IMR-90 (cell line): Measurements from ENCODE around the gene SLC25A6. TPM values are rescaled to one million over a fixed set of nuclear protein-coding genes. Genes with fewer than 3 reads are reported as not detected.

ENCODE experiments used
- ATAC-seq: fragments of 200-7000 bp; cut with Tn5 transposase; 2 replicates; pipeline ENCODE4 v1.9.1; 2020; ENCODE audit warnings: low read depth, mild to moderate bottlenecking, moderate library complexity
- BruUV-seq: library from RNA; stranded (reverse); fragments of 400-500 nt; replicated peaks from 2 replicates; lab custom pipeline; 2021; lab: Mats Ljungman, UMichigan
- CTCF ChIA-PET: fragments of 300-600 bp; formaldehyde crosslinking; extraction: SDS; loops from one replicate; lab custom pipeline; 2021; ENCODE audit warnings: antibody characterized with exemption; lab: Yijun Ruan, JAX
- POLR2A ChIA-PET: fragments of 300-600 bp; sonication (Branson Sonifier 250); formaldehyde crosslinking; loops from one replicate; lab custom pipeline; 2022; ENCODE audit warnings: antibody characterized with exemption; ENCODE audit not compliant: unreplicated experiment; lab: Charles Lee
- DNase-seq: peaks from one replicate; pipeline ENCODE4 v3.0.0; 2013
- H2AFZ ChIP-seq: replicated peaks from 2 replicates; pipeline ENCODE3; 2013; ENCODE audit warnings: low read length, mild to moderate bottlenecking; ENCODE audit not compliant: poor library complexity
- H2AK5ac ChIP-seq: 2 replicates; pipeline ENCODE4 v1.6.1; 2013; ENCODE audit warnings: low read depth, low read length, inconsistent platforms
- H2AK9ac ChIP-seq: replicated peaks from 2 replicates; pipeline ENCODE3; 2013; ENCODE audit warnings: mild to moderate bottlenecking, low read depth, low read length, moderate library complexity; ENCODE audit not compliant: poor library complexity
- H2BK120ac ChIP-seq: 2 replicates; pipeline ENCODE4 v1.6.1; 2013; ENCODE audit warnings: low read depth, low read length, inconsistent platforms
- H2BK15ac ChIP-seq: 3 replicates; pipeline ENCODE4 v1.6.1; 2013; ENCODE audit warnings: low read depth, low read length, inconsistent platforms
- H2BK20ac ChIP-seq: 2 replicates; pipeline ENCODE4 v1.6.1; 2013; ENCODE audit warnings: low read depth, mild to moderate bottlenecking, inconsistent platforms, low read length, moderate library complexity
- H2BK5ac ChIP-seq: 2 replicates; pipeline ENCODE4 v1.6.1; 2013; ENCODE audit warnings: mild to moderate bottlenecking, low read depth, low read length, inconsistent platforms; ENCODE audit not compliant: poor library complexity, severe bottlenecking
- H3K14ac ChIP-seq: replicated peaks from 2 replicates; pipeline ENCODE4 v1.6.1; 2013; ENCODE audit warnings: low read depth, low read length, inconsistent platforms
- H3K18ac ChIP-seq: 2 replicates; pipeline ENCODE4 v1.6.1; 2013; ENCODE audit warnings: low read depth, low read length, control low read depth
- H3K23ac ChIP-seq: 2 replicates; pipeline ENCODE4 v1.6.1; 2013; ENCODE audit warnings: low read depth, low read length, inconsistent platforms
- H3K27ac ChIP-seq: 2 replicates; pipeline ENCODE4 v1.5.1; 2013; ENCODE audit warnings: mild to moderate bottlenecking, control low read depth, low read length; ENCODE audit not compliant: insufficient read depth
- H3K27me3 ChIP-seq: 2 replicates; pipeline ENCODE4 v1.6.1; 2013; ENCODE audit warnings: low read length; ENCODE audit not compliant: control insufficient read depth, insufficient read depth
- H3K36me3 ChIP-seq: 2 replicates; pipeline ENCODE4 v1.6.1; 2013; ENCODE audit warnings: low read length, mixed read lengths; ENCODE audit not compliant: control insufficient read depth, insufficient read depth
- H3K4ac ChIP-seq: 2 replicates; pipeline ENCODE4 v1.6.1; 2013; ENCODE audit warnings: low read depth, low read length, inconsistent platforms
- H3K4me1 ChIP-seq: 2 replicates; pipeline ENCODE4 v1.6.1; 2013; ENCODE audit warnings: low read length, mixed read lengths; ENCODE audit not compliant: control insufficient read depth, insufficient read depth
- H3K4me2 ChIP-seq: 2 replicates; pipeline ENCODE4 v1.6.1; 2013; ENCODE audit warnings: low read depth, mild to moderate bottlenecking, control low read depth, low read length, moderate library complexity
- H3K4me3 ChIP-seq: 2 replicates; pipeline ENCODE4 v1.5.1; 2013; ENCODE audit warnings: low read depth, mild to moderate bottlenecking, control low read depth, low read length, moderate library complexity; ENCODE audit not compliant: insufficient read depth
- H3K56ac ChIP-seq: 2 replicates; pipeline ENCODE4 v1.6.1; 2013; ENCODE audit warnings: low read length, inconsistent platforms; ENCODE audit not compliant: insufficient read depth; ENCODE audit errors: extremely low read depth
- H3K79me1 ChIP-seq, 2 experiments: 2 replicates each; pipeline ENCODE4 v1.6.1; 2013; ENCODE audit warnings: low read length in 2 of 2, inconsistent platforms in 1 of 2, low read depth in 1 of 2
- H3K9ac ChIP-seq: 2 replicates; pipeline ENCODE4 v1.6.1; 2013; ENCODE audit warnings: low read depth, low read length, control low read depth
- H3K9me1 ChIP-seq: 2 replicates; pipeline ENCODE4 v1.6.1; 2013; ENCODE audit warnings: low read length, inconsistent platforms; ENCODE audit not compliant: insufficient read depth
- H3K9me3 ChIP-seq: 2 replicates; pipeline ENCODE4 v1.6.1; 2013; ENCODE audit warnings: low read length; ENCODE audit not compliant: control insufficient read depth, insufficient read depth
- H4K20me1 ChIP-seq: 2 replicates; pipeline ENCODE4 v1.6.1; 2013; ENCODE audit warnings: low read length, inconsistent platforms; ENCODE audit not compliant: insufficient read depth
- H4K5ac ChIP-seq: 2 replicates; pipeline ENCODE4 v1.6.1; 2013; ENCODE audit warnings: mild to moderate bottlenecking, low read depth, low read length, control low read depth
- H4K8ac ChIP-seq, 2 experiments: 2 replicates each; pipeline ENCODE4 v1.6.1; 2013; ENCODE audit warnings: low read depth in 2 of 2, low read length in 2 of 2, control low read depth in 1 of 2, inconsistent platforms in 1 of 2
- H4K91ac ChIP-seq: 2 replicates; pipeline ENCODE4 v1.6.1; 2013; ENCODE audit warnings: low read depth, low read length, inconsistent platforms; ENCODE audit not compliant: insufficient read depth
- BHLHE40 ChIP-seq: fragments of 150-350 bp; IDR thresholded peaks from 2 replicates; pipeline ENCODE4 v1.6.1; 2016; ENCODE audit warnings: mild to moderate bottlenecking, low read depth, low read length
- CEBPB ChIP-seq: IDR thresholded peaks from 2 replicates; pipeline ENCODE4 v1.6.1; 2012; ENCODE audit warnings: low read depth, low read length, improper control_type of control experiment
- CHD1 ChIP-seq: IDR thresholded peaks from 2 replicates; pipeline ENCODE4 v1.6.1; 2012; ENCODE audit warnings: low read depth, low read length, improper control_type of control experiment
- FOS ChIP-seq: fragments of 150-350 bp; IDR thresholded peaks from 2 replicates; pipeline ENCODE4 v1.6.1; 2016; ENCODE audit warnings: low read depth, low read length
- MAFK ChIP-seq: IDR thresholded peaks from 2 replicates; pipeline ENCODE4 v1.6.1; 2012; ENCODE audit warnings: low read depth, low read length, improper control_type of control experiment
- MAZ ChIP-seq: IDR thresholded peaks from 2 replicates; pipeline ENCODE4 v1.6.1; 2012; ENCODE audit warnings: low read depth, mild to moderate bottlenecking, low read length, improper control_type of control experiment, moderate library complexity, borderline replicate concordance
- MXI1 ChIP-seq: IDR thresholded peaks from 2 replicates; pipeline ENCODE4 v1.6.1; 2012; ENCODE audit warnings: low read depth, mild to moderate bottlenecking, low read length, moderate library complexity, borderline replicate concordance
- NFE2L2 ChIP-seq: fragments of 150-350 bp; IDR thresholded peaks from 2 replicates; pipeline ENCODE4 v1.6.1; 2016; ENCODE audit warnings: low read depth, mild to moderate bottlenecking, low read length
- POLR2A ChIP-seq: IDR thresholded peaks from 2 replicates; pipeline ENCODE4 v1.6.1; 2012; ENCODE audit warnings: mild to moderate bottlenecking, low read depth, low read length
- RAD21 ChIP-seq: IDR thresholded peaks from 2 replicates; pipeline ENCODE4 v1.6.1; 2012; ENCODE audit warnings: low read length, improper control_type of control experiment
- RCOR1 ChIP-seq: IDR thresholded peaks from 2 replicates; pipeline ENCODE4 v1.6.1; 2012; ENCODE audit warnings: mild to moderate bottlenecking, low read length, improper control_type of control experiment; ENCODE audit not compliant: insufficient replicate concordance
- RFX5 ChIP-seq: IDR thresholded peaks from 2 replicates; pipeline ENCODE4 v1.8.0; 2012; ENCODE audit warnings: low read depth, mild to moderate bottlenecking, low read length, moderate library complexity
- SMC3 ChIP-seq: fragments of 150-350 bp; IDR thresholded peaks from 2 replicates; pipeline ENCODE4 v1.6.1; 2016; ENCODE audit warnings: low read depth, mild to moderate bottlenecking, antibody characterized with exemption, low read length, moderate library complexity
- USF2 ChIP-seq: fragments of 150-350 bp; IDR thresholded peaks from 2 replicates; pipeline ENCODE4 v1.6.1; 2017; ENCODE audit warnings: mild to moderate bottlenecking, antibody characterized with exemption, low read length, low read depth
- WGBS, 2 experiments: methylation state at CpG; one replicate each; pipeline versions ENCODE4 v1.1.5 to v1.1.7; 2013; ENCODE audit warnings: missing lambda C conversion rate in 2 of 2; ENCODE audit not compliant: insufficient read length in 1 of 2; ENCODE audit errors: extremely low coverage in 2 of 2; 5-methylcytosine and 5-hydroxymethylcytosine counted together
- dilution Hi-C: fragments of 300-500 bp; cut with HindIII; formaldehyde crosslinking; loops from one replicate; pipeline ENCODE4 v1.14.3; 2018; ENCODE audit warnings: low sequenced_read_pairs; ENCODE audit not compliant: unreplicated experiment
- in situ Hi-C: fragments of 300-500 bp; cut with MboI; formaldehyde crosslinking; loops from 3 replicates; pipeline ENCODE4 v1.14.3; 2019; ENCODE audit warnings: low sequenced_read_pairs, inconsistent platforms, mixed read lengths
- intact Hi-C: fragments of 100-400 bp; cut with micrococcal nuclease; formaldehyde crosslinking; loops from 2 replicates; pipeline ENCODE4 v1.10.0; 2022
- polyA plus RNA-seq, 3 experiments: library from polyadenylated mRNA; depleted of rRNA; stranded (reverse); fragments of >200 nt; gene quantifications; 2 replicates each; pipeline ENCODE4 v1.2.3, GENCODE V29; 2012; ENCODE audit warnings: low replicate concordance in 1 of 3
- total RNA-seq: library from RNA; depleted of rRNA; stranded (reverse); fragments of >200 nt; gene quantifications from 2 replicates; pipeline ENCODE4 v1.2.3, GENCODE V29; 2012
- TF ChIP-seq, protein P1 (sequence below): conservative IDR thresholded peaks from 2 replicates; pipeline ENCODE4 v1.5.1; 2012; ENCODE audit warnings: mild to moderate bottlenecking, low read depth, low read length, improper control_type of control experiment
- TF ChIP-seq, protein P2 (sequence below): fragments of 150-350 bp; IDR thresholded peaks from 2 replicates; pipeline ENCODE4 v1.6.1; 2016; ENCODE audit warnings: low read depth, mild to moderate bottlenecking, low read length, moderate library complexity, borderline replicate concordance

SLC25A6 gene
- total and polyA plus RNA-seq, 2 of the 4 experiments (the other 2 are of a cell fraction), result 166 to 565 TPM

- POLR2A ChIA-PET, result no interaction called here
- no peak overlapping the region for H3K23ac ChIP-seq
- no peaks in the 10 kb centered on the region for H3K27me3 ChIP-seq
- no peak overlapping the region for H4K8ac ChIP-seq
- H2BK20ac ChIP-seq, result no peak overlapping the region
- DNase-seq, result no peak
- intact Hi-C loops, result no loop called here
- no peak overlapping the region for H3K4me3 ChIP-seq
- H3K27ac ChIP-seq, result no peak overlapping the region
- no peaks in the 10 kb centered on the region; a peak in 1 of 4 replicates for H3K79me1 ChIP-seq
- H3K4ac ChIP-seq, result no peak overlapping the region
- in situ Hi-C loops, result no loop called here
- H4K20me1 ChIP-seq, result no peaks in the 10 kb centered on the region; the same call in 1 of the 2 replicates
- CTCF ChIA-PET, result no interaction called here
- no peak overlapping the region for H2AK5ac ChIP-seq
- H2AK9ac ChIP-seq, result no peak overlapping the region
- H3K4me1 ChIP-seq, result no peaks in the 10 kb centered on the region
- no peak overlapping the region for H3K9ac ChIP-seq
- 0 out of 2 replicates have a peak, but pooled peaks cover 6% of the 10 kb centered on the region for H3K9me1 ChIP-seq
- H2BK120ac ChIP-seq, result no peak overlapping the region
- no peak for ATAC-seq
- dilution Hi-C loops, result no loop called here
- no peak overlapping the region for H2BK15ac ChIP-seq
- H3K9me3 ChIP-seq, result no peaks in the 10 kb centered on the region
- no peak overlapping the region for H3K56ac ChIP-seq
- no peak overlapping the region for H3K18ac ChIP-seq
- no peak overlapping the region for H4K5ac ChIP-seq
- TF ChIP-seq USF2 (no peak), SMC3 (no peak), CEBPB (no peak), FOS (no peak), RCOR1 (no peak), MAFK (no peak), NFE2L2 (no peak), POLR2A (no peak), MXI1 (no peak), RAD21 (no peak), CHD1 (no peak), BHLHE40 (no peak), MAZ (no peak), RFX5 (no peak)
- TF ChIP-seq, protein P1, sequence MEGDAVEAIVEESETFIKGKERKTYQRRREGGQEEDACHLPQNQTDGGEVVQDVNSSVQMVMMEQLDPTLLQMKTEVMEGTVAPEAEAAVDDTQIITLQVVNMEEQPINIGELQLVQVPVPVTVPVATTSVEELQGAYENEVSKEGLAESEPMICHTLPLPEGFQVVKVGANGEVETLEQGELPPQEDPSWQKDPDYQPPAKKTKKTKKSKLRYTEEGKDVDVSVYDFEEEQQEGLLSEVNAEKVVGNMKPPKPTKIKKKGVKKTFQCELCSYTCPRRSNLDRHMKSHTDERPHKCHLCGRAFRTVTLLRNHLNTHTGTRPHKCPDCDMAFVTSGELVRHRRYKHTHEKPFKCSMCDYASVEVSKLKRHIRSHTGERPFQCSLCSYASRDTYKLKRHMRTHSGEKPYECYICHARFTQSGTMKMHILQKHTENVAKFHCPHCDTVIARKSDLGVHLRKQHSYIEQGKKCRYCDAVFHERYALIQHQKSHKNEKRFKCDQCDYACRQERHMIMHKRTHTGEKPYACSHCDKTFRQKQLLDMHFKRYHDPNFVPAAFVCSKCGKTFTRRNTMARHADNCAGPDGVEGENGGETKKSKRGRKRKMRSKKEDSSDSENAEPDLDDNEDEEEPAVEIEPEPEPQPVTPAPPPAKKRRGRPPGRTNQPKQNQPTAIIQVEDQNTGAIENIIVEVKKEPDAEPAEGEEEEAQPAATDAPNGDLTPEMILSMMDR, result no peak
- TF ChIP-seq, protein P2, sequence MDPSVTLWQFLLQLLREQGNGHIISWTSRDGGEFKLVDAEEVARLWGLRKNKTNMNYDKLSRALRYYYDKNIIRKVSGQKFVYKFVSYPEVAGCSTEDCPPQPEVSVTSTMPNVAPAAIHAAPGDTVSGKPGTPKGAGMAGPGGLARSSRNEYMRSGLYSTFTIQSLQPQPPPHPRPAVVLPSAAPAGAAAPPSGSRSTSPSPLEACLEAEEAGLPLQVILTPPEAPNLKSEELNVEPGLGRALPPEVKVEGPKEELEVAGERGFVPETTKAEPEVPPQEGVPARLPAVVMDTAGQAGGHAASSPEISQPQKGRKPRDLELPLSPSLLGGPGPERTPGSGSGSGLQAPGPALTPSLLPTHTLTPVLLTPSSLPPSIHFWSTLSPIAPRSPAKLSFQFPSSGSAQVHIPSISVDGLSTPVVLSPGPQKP, result no peak
- H3K4me2 ChIP-seq, result no peak overlapping the region
- 95% methylated on average over 28 of the region's 31 CpGs; no CpG with 5 or more reads in 1 of the 2 experiments for whole genome bisulfite sequencing, 2 experiments
- peaks cover 51% of the 10 kb centered on the region for H3K36me3 ChIP-seq
- BruUV-seq, result no TSS peak
- no peak overlapping the region for H4K91ac ChIP-seq
- H3K14ac ChIP-seq, result no peak overlapping the region
- H2BK5ac ChIP-seq, result no peak overlapping the region
- no peak overlapping the region for H2AFZ ChIP-seq
Observed at GRCh38 chrX:1412551-1413161, 20.7 kb upstream of the SLC25A6 start.
